Skin epidermis (tissue), 12 donors: ENCODE measurements around the gene NEMP2.
"Not testable (repeated sequence)": the region's sequence is repeated elsewhere in the genome, so short reads cannot be mapped to it uniquely, and the experiment has no call there.

Source experiments
- H3K27ac ChIP-seq, 21 experiments: fragments of 200-600 bp; sonication (generic) in 11 of 21; one replicate each; pipeline ENCODE4 v1.5.0; 2020; ENCODE audit warnings: mild to moderate bottlenecking in 3 of 21, inconsistent platforms in 2 of 21, moderate library complexity in 2 of 21
- H3K4me3 ChIP-seq, 7 experiments: fragments of 200-600 bp; sonication (generic) in 2 of 7; one replicate each; pipeline ENCODE4 v1.5.0; 2020; ENCODE audit warnings: inconsistent platforms in 2 of 7, mild to moderate bottlenecking in 2 of 7, moderate library complexity in 1 of 7

The NEMP2 gene

DNA sequence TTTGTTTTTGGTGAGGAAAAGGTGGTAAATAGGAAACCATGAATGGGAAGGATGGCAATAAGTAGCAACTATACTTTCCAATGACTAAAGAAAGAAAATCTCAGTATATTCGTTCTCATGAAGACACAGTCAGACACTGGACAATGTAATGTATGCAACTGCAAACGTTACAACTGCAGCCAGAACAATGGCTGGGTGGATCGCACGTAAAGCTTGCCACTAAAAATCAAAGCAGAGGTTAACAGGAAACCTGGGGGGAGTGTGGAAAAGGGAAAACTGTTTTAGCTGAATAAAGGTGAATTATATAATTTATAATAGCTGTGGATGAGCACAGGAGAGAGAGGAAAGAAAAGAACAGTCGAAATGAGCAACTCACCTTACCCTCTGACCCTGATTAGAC is 33.3 kb downstream of the NEMP2 start:
- Histone ChIP-seq H3K4me3 (no peak overlapping the region), H3K27ac (no peak overlapping the region)

DNA sequence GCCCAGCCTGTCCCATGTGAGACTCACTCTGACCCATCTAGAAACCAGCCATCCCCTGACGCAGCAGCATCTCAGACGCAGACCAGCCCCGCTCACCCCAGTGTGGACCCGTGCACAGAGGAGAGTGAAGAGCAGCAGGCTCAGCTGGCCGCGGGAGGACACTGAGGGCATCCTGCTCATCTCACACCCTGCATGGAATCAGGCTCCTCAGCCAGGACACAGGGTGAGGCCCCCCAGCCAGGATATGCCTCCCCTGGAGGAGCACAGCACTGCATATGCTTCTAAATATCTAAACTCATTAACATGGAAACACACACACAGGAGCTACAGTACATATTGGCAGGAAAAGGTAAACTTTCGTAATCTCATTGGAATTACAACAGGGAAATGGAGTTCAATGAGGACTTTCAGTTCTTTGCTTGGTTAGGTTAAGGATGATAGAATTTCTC is 34.4 kb downstream of the NEMP2 start:
- H3K4me3 ChIP-seq = no peak overlapping the region
- H3K27ac ChIP-seq = peak overlapping the region in 1 of 21 experiments; percentile 13

DNA sequence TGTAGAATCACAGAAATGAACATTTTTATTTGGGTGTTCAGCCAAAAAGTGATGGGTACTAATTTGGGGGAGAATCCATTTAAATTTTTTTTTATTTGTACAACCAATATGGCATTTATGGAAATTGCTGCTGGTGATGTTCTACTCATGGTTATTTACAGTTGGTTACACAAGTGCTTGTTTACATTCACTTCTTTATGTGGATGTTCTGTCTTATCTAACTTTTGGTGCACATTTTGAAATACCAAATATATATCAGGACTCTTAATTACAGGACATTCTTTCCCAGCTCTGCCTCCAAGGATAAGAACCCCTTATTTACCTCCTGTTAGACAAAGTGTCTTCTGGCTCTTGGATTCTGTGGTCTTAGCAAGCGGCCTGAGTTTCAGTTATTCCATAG is 35.2 kb downstream of the NEMP2 start:
- no peak overlapping the region for H3K4me3 ChIP-seq
- H3K27ac ChIP-seq = peak overlapping the region in 1 of 21 experiments; percentile 13

DNA sequence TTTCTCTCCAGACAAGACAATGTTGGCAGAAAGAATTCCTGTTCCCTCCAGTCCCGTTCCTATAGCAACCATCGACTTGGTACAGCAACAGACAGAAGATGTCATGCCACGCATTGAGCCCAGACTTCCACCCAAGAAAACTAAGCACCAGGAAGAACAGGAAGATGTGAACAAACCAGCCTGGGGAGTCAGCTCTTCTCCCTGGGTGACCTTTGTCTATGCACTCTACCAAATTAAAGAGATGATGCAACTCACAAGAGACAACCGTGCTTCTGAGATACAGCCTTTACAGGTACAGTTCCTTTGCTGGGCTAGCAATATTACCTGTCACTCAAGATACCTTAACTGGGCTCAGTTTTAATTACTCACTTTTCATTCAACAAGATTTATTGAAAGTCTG is 37.1 kb downstream of the NEMP2 start:
- H3K27ac ChIP-seq = peak overlapping the region in 1 of 21 experiments; percentile 28

DNA sequence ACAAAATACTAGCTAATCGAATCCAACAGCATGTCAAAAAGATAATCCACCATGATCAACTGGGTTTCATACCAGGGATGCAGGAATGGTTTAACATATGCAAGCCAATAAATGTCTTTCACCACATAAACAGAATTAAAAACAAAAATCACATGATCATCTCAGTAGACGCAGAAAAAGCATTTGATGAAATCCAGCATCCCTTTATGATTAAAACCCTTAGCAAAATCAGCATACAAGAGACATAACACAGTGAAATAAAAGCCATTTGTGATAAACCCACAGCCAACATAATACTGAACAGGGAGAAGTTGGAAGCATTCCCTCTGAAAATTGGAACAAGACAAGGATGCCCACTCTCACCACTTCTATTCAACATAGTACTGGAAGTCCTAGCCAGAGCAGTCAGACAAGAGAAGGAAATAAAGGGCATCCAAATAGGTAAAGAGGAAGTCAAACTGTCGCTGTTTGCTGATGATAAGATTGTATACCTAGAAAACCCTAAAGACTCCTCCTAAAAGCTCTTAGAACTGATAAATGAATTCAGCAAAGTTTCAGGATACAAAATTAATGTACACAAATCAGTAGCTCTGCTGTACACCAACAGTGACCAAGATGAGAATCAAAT is 39.8 kb downstream of the NEMP2 start:
- not testable (repeated sequence) for H3K27ac ChIP-seq, H3K4me3 ChIP-seq

More for the DNA sequence above, 37.1 kb downstream of the NEMP2 start:
- no peak overlapping the region for H3K4me3 ChIP-seq

DNA sequence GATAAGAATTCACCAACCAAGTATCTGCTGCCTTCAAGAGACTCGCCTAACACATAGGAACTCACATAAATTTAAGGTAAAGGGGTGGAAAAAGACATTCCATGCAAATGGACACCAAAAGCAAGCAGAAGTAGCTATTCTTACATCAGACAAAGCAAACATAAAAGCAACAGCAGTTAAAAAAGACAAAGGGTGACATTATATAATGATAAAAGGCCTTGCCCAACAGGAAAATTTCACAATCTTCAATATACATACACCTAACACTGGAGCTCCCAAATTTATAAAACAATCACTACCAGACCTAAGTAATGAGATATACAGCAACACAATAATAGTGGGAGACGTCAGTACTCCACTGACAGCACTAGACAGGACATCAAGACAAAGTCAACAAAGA is 41.4 kb downstream of the NEMP2 start:
- Histone ChIP-seq H3K27ac (no peak overlapping the region), H3K4me3 (no peak overlapping the region)

DNA sequence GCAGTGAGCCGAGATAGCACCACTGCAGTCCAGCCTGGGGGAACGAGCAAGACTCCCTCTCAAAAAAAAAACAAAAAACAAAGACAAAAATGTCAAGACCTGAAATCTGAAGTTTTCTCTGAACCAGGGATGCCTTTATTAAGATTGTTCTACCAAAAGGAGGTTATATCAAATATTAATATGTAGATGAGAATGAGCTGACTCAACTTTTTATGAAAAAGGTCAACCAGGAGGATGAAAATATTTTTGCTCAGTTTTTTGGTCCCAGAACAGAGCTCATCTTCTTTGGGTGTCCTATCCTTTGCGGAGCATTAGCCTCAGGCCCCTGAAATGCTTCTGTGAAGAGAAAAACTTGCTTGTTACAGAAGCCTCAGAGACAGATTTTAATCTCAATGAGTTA is 44.0 kb downstream of the NEMP2 start:
- H3K4me3 ChIP-seq = no peak overlapping the region
- H3K27ac ChIP-seq = no peak overlapping the region

DNA sequence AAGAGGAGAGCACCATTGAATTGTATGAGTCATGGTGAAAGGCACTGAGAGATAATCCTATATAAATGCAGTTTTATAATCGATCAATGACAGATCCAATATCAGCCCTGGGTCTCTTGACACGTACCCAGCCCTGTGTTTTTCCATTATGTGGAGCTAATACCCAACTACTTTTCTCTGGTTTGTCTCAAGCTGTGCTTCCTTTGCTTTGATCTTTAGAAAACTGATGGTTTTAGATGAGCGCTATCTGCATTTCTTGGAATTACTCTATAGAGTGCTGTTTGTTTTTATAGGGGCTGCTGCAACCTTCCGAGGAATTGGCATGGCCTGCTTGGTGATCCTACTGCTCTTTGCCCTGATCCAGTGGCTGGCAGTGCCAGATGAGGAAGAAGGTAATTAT is 45.0 kb downstream of the NEMP2 start:
- H3K4me3 ChIP-seq = no peak overlapping the region
- H3K27ac ChIP-seq = no peak overlapping the region

DNA sequence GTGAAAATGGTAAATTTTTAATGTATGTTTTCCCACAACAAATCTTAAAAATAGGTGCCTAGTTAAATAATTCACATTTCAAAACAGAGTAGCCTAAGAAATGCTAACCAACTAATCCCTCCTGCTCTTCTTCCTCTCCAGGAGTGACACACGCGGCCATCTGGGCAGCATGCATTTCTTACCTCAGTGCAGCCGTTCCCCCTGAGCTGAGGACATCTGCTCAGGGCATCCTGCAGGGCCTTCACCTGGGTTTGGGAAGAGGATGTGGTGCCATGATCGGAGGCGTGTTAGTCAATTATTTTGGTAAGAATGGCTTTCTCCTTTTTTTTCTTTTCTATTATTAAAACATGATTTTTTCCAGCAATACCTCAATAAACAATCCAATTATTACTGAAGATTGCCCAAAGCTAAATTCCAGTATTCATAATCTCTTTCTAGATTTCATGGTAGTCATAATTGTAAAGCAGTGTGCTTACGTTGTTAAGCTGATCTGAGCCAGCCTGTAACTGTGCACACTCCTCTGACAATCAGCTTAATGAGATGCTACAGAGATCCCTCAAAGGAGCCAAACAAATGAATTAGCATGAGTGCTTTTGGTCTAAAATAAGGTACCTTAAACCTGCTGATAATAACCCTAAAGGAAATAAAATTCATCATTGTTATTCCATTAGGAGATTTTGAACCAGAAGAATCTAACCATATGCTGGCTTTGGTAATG is 45.8 kb downstream of the NEMP2 start:
- H3K4me3 ChIP-seq = no peak overlapping the region
- no peak overlapping the region for H3K27ac ChIP-seq

DNA sequence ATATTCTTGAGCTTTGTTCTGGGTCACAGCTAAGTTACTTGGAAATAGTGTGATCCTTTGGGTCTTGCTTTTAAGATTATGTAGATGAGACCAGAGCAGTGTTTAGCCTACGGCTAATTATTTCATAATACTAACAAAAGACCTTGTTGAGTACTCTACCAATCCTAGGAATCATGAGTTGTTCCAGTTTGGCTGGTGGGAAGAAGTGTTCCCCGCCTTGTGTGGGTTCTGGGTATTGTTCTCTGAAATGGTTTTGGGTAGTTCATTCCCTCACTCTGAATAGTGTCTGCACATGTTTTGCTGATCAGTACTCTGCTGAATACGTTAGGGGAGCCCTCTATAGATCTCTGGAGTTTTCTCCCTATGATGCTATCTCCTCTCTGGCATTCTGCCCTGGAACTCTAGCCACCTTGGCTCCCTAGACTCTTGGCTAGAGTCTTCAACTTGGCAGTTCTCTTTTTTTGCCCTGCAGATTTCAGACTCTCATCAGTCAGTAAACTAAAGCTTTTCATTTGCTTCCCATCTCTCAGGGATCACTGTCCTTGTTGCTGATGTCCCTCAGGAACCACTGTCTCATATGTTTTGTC is 48.4 kb downstream of the NEMP2 start:
- no peak overlapping the region for H3K4me3 ChIP-seq
- H3K27ac ChIP-seq = peak overlapping the region in 2 of 21 experiments; percentile 15 to 27

DNA sequence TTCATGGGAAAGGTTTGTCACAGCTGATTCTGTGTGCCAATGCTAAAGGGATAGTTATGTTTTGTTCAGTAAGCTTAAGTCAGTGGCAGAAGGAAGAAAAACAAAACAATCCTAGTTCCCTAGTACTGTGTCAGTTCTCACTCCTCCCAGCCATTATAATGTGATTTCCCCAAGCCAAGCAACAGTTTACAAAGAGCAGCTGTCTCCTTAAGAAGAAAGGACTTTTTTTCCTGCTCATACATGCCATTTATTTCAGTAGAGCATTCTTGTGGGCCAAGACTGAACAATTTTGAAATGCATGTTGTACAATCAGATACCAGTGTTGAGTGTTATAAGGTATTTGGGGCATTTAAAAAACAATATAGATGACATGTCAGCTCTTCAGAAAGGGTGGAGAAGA is 52.1 kb downstream of the NEMP2 start:
- H3K4me3 ChIP-seq = no peak overlapping the region
- H3K27ac ChIP-seq = peak overlapping the region in 1 of 21 experiments; percentile 17

DNA sequence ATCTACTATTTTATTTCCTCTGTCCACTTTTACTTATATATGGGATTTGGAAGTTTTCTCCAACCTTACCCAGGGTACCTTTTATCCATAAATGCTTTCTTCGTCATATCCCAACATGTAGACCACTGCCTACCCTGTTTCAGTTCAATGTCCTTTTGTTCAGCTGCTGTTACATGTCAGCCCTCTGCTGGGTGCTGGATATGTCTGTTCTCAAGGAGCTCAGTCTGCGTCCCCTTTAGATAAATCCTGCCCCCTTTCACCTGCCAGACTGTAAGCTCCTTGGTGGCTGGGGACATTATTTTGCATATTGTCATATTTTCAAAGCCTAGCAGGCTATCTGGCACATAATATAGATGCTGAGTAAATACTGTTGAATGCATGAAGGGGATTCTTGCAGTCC is 53.2 kb downstream of the NEMP2 start:
- no peak overlapping the region for H3K4me3 ChIP-seq

DNA sequence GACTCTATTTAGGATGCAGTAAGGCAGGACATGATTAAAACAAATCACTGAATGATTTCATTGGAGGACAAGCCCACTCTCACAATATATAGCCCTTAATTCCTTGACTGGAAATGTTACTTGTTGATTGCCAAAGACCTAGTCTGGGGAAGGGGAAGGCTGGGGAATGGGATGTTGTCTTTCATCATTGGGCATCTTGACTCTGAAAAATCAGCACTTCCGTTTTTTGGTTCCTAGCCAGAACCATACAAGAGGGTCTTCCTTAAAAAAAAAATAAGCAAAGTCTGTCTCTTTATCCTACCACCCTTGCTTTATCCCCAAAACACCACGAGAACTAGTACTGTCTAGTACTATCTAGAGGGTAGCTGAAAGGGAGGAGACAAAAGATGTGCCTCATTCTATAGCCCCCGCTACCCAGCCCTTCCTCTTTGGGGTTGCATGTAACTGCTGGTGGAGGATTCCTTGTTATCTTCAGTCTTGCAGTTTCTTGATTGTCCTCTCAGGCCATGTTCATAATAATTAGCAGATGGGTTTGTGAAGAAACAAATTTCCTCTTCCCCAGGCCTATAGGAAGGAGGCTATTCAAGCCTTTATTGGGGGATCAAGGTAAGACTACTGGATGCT is 55.8 kb downstream of the NEMP2 start:
- Histone ChIP-seq H3K4me3 (no peak overlapping the region), H3K27ac (peak overlapping the region in 4 of 21 experiments; percentile 4 to 73 (median 46))

More for the DNA sequence above, 53.2 kb downstream of the NEMP2 start:
- H3K27ac ChIP-seq = peak overlapping the region in 1 of 21 experiments; percentile 17

DNA sequence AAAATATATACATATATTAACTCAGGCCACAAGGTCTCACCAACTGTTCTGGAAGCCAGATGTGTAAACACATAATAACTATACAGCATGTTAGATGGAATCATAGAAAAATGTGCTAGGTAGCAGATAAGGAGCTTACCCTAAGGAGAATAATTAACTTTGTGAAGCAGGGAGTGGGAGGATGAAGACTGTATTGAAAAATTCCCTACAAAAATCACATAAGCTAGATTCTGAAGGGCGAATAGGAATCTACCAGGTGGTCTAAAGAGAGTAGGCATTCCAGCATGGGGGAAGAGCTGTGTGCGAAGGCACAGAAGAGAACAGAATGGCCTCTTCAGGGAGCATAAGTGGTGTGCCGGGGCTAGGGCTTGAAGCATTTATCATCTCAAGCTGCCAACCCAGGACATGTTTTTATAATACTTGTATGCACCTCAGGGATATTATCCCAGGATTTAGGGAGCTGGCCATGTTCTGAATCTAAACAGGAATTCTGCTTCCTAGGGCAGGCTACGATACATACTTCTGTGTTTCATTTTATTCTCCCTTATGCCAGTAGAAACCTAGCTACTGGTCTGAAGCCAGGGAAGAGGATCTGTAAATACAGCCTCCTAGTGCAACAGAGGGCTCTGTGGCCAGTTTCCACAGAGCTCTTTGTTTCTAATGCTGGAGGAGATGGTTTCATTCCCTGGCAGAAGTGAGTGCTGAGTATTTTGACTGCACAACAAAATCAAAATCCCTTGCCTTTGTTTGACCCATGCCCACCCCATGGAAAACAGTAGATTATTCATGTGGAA is 56.7 kb downstream of the NEMP2 start:
- H3K27ac ChIP-seq = peak overlapping the region in 8 of 21 experiments; percentile 4 to 73 (median 36)
- no peak overlapping the region for H3K4me3 ChIP-seq

DNA sequence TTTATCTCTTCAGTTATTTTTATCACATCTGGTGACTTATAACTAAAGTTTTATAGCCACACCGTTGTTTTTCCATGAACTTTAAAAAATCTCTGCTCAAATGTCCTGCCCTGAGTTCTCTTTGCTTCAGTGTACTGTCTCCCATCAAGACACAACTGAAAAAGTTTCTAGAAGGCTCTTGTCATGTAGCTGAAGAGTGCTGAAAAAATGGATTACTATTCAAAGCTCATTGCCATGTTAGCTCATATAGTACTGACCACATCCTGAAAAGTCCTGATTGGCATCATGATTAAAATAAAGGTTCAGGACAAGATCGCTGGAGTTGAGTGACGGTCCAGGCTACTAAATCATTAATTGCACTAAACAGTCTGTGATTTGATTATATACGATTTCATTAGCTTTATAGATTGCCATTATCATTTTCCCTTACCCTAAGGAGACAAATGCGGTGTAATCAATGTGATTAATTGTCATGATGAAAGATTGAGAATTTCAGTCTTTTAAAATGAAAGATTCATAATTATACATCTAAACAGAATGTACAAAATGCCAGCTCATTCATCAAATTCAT is 64.2 kb downstream of the NEMP2 start:
- Histone ChIP-seq H3K4me3 (no peak overlapping the region), H3K27ac (peak overlapping the region in 16 of 21 experiments; percentile 13 to 83 (median 59))

DNA sequence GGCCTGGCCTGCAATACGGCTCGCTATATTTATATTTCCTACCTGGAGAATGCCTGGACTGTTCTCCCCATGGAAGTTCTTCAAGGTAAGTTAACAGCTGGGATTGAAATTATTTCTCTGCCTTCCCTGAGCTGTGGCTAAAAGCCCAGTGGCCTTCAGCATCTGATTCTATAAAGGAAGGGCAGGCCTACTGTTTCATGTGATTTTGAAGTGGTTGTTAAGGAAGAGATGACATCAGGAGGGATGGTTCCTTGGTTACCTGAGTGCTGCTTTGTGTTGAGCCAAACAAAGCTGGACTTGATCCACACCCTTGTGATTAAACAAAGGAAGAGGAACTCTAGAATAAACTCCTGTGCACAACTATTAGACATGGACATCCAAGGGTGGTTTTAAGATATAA is 64.8 kb downstream of the NEMP2 start:
- Histone ChIP-seq H3K4me3 (no peak overlapping the region), H3K27ac (peak overlapping the region in 18 of 21 experiments; percentile 22 to 83 (median 67))

DNA sequence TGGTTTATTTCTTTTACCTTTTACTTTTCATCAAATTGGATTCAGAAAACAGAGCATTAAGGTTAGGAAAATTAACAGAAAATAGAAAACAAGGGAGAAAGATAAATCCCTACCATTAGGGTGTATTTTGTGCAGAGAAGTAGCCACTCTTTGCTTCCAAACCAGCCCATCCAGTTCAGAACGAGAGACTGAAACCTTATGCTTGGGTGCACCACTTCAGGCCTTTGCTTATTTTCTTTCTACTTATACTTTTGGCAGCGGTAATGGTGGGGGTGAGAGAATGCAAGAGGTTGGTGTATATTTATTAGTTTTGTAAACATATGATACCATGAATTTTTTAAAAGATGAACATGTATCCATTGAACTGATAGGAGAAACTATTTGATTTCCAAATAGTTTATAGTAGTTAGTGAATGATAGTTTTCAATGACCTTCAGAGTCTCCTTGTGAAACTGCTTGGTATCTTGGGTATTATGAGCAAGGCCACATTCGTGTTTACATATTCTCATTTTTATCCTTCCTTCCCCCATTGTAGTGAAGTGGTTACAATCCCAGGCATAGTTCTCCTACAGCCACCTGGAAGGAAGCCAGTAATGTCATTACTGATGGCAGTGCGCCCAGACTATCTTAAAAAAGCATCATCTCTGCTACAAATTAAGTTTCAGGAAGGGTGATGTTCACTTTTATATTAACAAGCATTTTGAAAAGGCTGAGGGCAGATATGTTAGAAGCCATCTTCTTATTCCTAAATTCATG is 65.5 kb downstream of the NEMP2 start:
- Histone ChIP-seq H3K27ac (peak overlapping the region in 20 of 21 experiments; percentile 22 to 83 (median 64)), H3K4me3 (no peak overlapping the region)

DNA sequence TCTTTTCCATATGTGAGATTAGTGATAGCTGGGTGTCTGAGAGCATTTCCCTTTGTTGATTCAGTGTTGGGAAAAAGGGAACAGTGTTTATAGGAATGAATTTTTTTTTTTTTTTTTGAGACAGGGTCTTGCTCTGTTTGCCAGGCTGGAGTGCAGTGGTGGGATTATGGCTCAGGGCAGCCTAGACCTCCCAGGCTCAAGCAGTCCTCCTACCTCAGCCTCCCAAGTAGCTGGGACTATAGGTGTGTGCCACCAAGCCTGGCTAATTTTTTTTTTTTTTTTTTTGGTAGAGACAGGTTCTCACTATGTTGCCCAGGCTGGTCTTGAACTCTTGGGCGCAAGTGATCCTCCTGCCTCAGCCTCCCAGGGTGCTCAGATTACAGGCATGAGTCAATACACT is 66.2 kb downstream of the NEMP2 start:
- H3K27ac ChIP-seq = peak overlapping the region in 18 of 21 experiments; percentile 9 to 83 (median 61)
- H3K4me3 ChIP-seq = not testable (repeated sequence)
